Left ventricle myocardium inferior (tissue), 1 donor: ENCODE results near the gene NKAIN2. TPM values are rescaled to one million over a fixed set of nuclear protein-coding genes. Genes with fewer than 3 reads are reported as not detected.
"Not testable (repeated sequence)": the region's sequence is repeated elsewhere in the genome, so short reads cannot be mapped to it uniquely, and the experiment has no call there.

Source experiments
- DNase-seq: peaks from one replicate; pipeline ENCODE4 v3.0.0-alpha.2; 2020
- H3K27ac ChIP-seq: fragments of 200-600 bp; replicated peaks from 2 replicates; pipeline ENCODE4 v1.8.0; 2021
- H3K27me3 ChIP-seq: fragments of 200-600 bp; 2 replicates; pipeline ENCODE4 v1.8.0; 2021; ENCODE audit warnings: low read depth
- H3K36me3 ChIP-seq: fragments of 200-600 bp; 2 replicates; pipeline ENCODE4 v1.8.0; 2021
- H3K4me1 ChIP-seq: fragments of 200-600 bp; 2 replicates; pipeline ENCODE4 v1.8.0; 2021
- H3K4me3 ChIP-seq: fragments of 200-600 bp; 2 replicates; pipeline ENCODE4 v1.8.0; 2021; ENCODE audit warnings: mild to moderate bottlenecking, moderate library complexity
- H3K9me3 ChIP-seq: fragments of 200-600 bp; replicated peaks from 2 replicates; pipeline ENCODE4 v1.8.0; 2021
- CTCF ChIP-seq: fragments of 200-600 bp; IDR thresholded peaks from 2 replicates; pipeline ENCODE4 v1.8.0; 2021; ENCODE audit warnings: antibody characterized with exemption, mild to moderate bottlenecking, borderline replicate concordance
- intact Hi-C: fragments of 100-400 bp; cut with micrococcal nuclease; formaldehyde crosslinking; loops from one replicate; pipeline ENCODE4 v1.11.0; 2022
- total RNA-seq: library from RNA; stranded (reverse); fragmentation: NEBNext Ultra II Directional; extraction: Animal tissue kit (Norgen Biotek cat#: 25700); gene quantifications from one replicate; pipeline ENCODE4 v1.2.1, GENCODE V29; 2021
- donor health status: DM: no; HTN: yes; CAD: no; lungs with severe emphysema.

The NKAIN2 gene
- total RNA-seq, 1 donor from 2014 or later, result 0.22 TPM

- intact Hi-C loops, result no loop called here
- no peak overlapping the region for H3K4me3 ChIP-seq
- DNase-seq, result no peak
- no peaks in the 10 kb centered on the region for H3K27me3 ChIP-seq
- TF ChIP-seq CTCF, result no peak
- no peaks in the 10 kb centered on the region for H3K4me1 ChIP-seq
- H3K9me3 ChIP-seq, result no peaks in the 10 kb centered on the region
- H3K27ac ChIP-seq, result no peak overlapping the region
- H3K36me3 ChIP-seq, result no peaks in the 10 kb centered on the region
Observed at GRCh38 chr6:124445581-124445980, 641.9 kb downstream of the NKAIN2 start.

GRCh38 chr6:124446961-124447360 lies 643.3 kb downstream of the NKAIN2 start:
- H3K9me3 ChIP-seq, result no peaks in the 10 kb centered on the region
- no peaks in the 10 kb centered on the region for H3K27me3 ChIP-seq
- no peak for TF ChIP-seq CTCF
- no peak overlapping the region for H3K4me3 ChIP-seq
- DNase-seq, result no peak
- intact Hi-C loops, result no loop called here
- H3K27ac ChIP-seq, result no peak overlapping the region
- H3K4me1 ChIP-seq, result no peaks in the 10 kb centered on the region
- H3K36me3 ChIP-seq, result no peaks in the 10 kb centered on the region

GRCh38 chr6:124459268-124459667 lies 655.6 kb downstream of the NKAIN2 start:
- no peak for DNase-seq
- Histone ChIP-seq H3K9me3 (peaks cover 4% of the 10 kb centered on the region), H3K4me3 (no peak overlapping the region), H3K27me3 (no peaks in the 10 kb centered on the region), H3K4me1 (no peaks in the 10 kb centered on the region), H3K36me3 (no peaks in the 10 kb centered on the region), H3K27ac (no peak overlapping the region)
- no peak for TF ChIP-seq CTCF
- intact Hi-C loops, result no loop called here

- Histone ChIP-seq H3K4me3 (no peak overlapping the region), H3K9me3 (peaks cover 9% of the 10 kb centered on the region), H3K4me1 (no peaks in the 10 kb centered on the region), H3K27me3 (no peaks in the 10 kb centered on the region), H3K36me3 (no peaks in the 10 kb centered on the region), H3K27ac (no peak overlapping the region)
- intact Hi-C loops, result no loop called here
- no peak for TF ChIP-seq CTCF
- DNase-seq, result no peak
Observed at GRCh38 chr6:124462750-124463149, 659.1 kb downstream of the NKAIN2 start.

GRCh38 chr6:124463271-124463670 lies 659.6 kb downstream of the NKAIN2 start:
- no peak for DNase-seq
- no peaks in the 10 kb centered on the region for H3K4me1 ChIP-seq
- H3K27me3 ChIP-seq, result no peaks in the 10 kb centered on the region
- H3K36me3 ChIP-seq, result no peaks in the 10 kb centered on the region
- no peak for TF ChIP-seq CTCF
- intact Hi-C loops, result no loop called here
- H3K27ac ChIP-seq, result no peak overlapping the region
- H3K4me3 ChIP-seq, result no peak overlapping the region
- peaks cover 9% of the 10 kb centered on the region for H3K9me3 ChIP-seq

- H3K4me3 ChIP-seq, H3K27ac ChIP-seq, intact Hi-C loops, H3K9me3 ChIP-seq, H3K36me3 ChIP-seq, DNase-seq, H3K4me1 ChIP-seq, H3K27me3 ChIP-seq: not testable (repeated sequence)
Observed at GRCh38 chr6:124464600-124464999, 660.9 kb downstream of the NKAIN2 start.
